RWPE2 (cell line): ENCODE results near the gene DNAH8.

Source experiments
- ATAC-seq: fragments of 200-7000 bp; cut with Tn5 transposase; 3 replicates; pipeline ENCODE4 v1.9.1; 2021; ENCODE audit warnings: low read depth
- DNase-seq: peaks from one replicate; pipeline ENCODE4 v3.0.0-alpha.2; 2020; ENCODE audit warnings: low spot score
- H3K27ac ChIP-seq: fragments of 450-650 bp; 2 replicates; pipeline ENCODE4 v1.5.1; 2017; ENCODE audit warnings: mild to moderate bottlenecking; ENCODE audit not compliant: poor library complexity, severe bottlenecking
- H3K27me3 ChIP-seq: fragments of 250-450 bp; sonication (Bioruptor Pico); 2 replicates; pipeline ENCODE4 v1.5.1; 2021; ENCODE audit warnings: mild to moderate bottlenecking, moderate library complexity; ENCODE audit not compliant: insufficient read depth, poor library complexity, severe bottlenecking
- H3K36me3 ChIP-seq: fragments of 250-450 bp; sonication (Bioruptor Pico); 2 replicates; pipeline ENCODE4 v1.5.1; 2020; ENCODE audit warnings: low read depth, mild to moderate bottlenecking, moderate library complexity
- H3K4me1 ChIP-seq: fragments of 250-450 bp; sonication (Bioruptor Pico); 2 replicates; pipeline ENCODE4 v1.5.1; 2021; ENCODE audit warnings: mild to moderate bottlenecking, moderate library complexity; ENCODE audit not compliant: insufficient read depth, poor library complexity, severe bottlenecking
- H3K4me3 ChIP-seq: fragments of 250-450 bp; sonication (Bioruptor Pico); 2 replicates; pipeline ENCODE4 v1.5.1; 2021; ENCODE audit warnings: mild to moderate bottlenecking, moderate library complexity; ENCODE audit not compliant: severe bottlenecking
- H3K9me3 ChIP-seq: fragments of 250-450 bp; sonication (Bioruptor Pico); 2 replicates; pipeline ENCODE4 v1.5.1; 2021; ENCODE audit warnings: mild to moderate bottlenecking, moderate library complexity; ENCODE audit not compliant: severe bottlenecking
- TF ChIP-seq, protein P1 (sequence below): fragments of 450-650 bp; IDR thresholded peaks from one replicate; pipeline ENCODE4 v1.5.1; 2017; ENCODE audit warnings: mild to moderate bottlenecking, moderate library complexity; ENCODE audit not compliant: poor library complexity, severe bottlenecking

The DNAH8 gene

DNA sequence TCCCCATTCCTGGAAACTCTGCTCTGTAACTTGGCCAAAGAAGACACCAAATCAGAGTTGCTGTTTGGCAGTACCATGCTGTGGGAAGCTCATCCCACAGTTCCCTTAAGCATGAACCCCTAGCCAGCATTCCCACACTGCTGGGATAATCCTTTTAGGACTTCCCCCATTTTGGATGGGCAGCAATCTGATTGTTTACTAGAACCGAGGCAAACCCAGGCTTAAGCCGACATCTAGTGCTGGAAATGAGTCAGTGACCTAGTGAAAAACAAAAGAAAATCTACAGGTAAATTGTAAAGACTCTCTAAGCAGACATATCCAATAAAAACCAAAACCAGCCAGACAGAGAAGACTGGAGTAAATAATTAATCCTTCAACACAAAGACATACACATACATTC lies 5.2 kb downstream of the DNAH8 start:
- no peaks in the 10 kb centered on the region for H3K9me3 ChIP-seq
- ATAC-seq (0 out of 3 replicates have a peak, but pooled peaks have one; percentile 12), DNase-seq (no peak)
- H3K4me3 ChIP-seq, result no peak overlapping the region
- no peak overlapping the region for H3K27ac ChIP-seq
- no peaks in the 10 kb centered on the region for H3K4me1 ChIP-seq
- H3K27me3 ChIP-seq, result no peaks in the 10 kb centered on the region
- TF ChIP-seq, protein P1, sequence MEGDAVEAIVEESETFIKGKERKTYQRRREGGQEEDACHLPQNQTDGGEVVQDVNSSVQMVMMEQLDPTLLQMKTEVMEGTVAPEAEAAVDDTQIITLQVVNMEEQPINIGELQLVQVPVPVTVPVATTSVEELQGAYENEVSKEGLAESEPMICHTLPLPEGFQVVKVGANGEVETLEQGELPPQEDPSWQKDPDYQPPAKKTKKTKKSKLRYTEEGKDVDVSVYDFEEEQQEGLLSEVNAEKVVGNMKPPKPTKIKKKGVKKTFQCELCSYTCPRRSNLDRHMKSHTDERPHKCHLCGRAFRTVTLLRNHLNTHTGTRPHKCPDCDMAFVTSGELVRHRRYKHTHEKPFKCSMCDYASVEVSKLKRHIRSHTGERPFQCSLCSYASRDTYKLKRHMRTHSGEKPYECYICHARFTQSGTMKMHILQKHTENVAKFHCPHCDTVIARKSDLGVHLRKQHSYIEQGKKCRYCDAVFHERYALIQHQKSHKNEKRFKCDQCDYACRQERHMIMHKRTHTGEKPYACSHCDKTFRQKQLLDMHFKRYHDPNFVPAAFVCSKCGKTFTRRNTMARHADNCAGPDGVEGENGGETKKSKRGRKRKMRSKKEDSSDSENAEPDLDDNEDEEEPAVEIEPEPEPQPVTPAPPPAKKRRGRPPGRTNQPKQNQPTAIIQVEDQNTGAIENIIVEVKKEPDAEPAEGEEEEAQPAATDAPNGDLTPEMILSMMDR, result peak; percentile 33
- no peaks in the 10 kb centered on the region for H3K36me3 ChIP-seq

GRCh38 chr6:38722038-38722437 lies 6.9 kb downstream of the DNAH8 start:
- H3K36me3 ChIP-seq, result no peaks in the 10 kb centered on the region
- no peak for ATAC-seq
- no peaks in the 10 kb centered on the region for H3K27me3 ChIP-seq
- no peak overlapping the region for H3K4me3 ChIP-seq
- DNase-seq, result no peak
- no peaks in the 10 kb centered on the region for H3K9me3 ChIP-seq
- H3K4me1 ChIP-seq, result no peaks in the 10 kb centered on the region
- TF ChIP-seq, protein P1, result no peak
- no peak overlapping the region for H3K27ac ChIP-seq

GRCh38 chr6:38722727-38723334 lies 7.7 kb downstream of the DNAH8 start:
- no peak overlapping the region for H3K27ac ChIP-seq
- H3K27me3 ChIP-seq, result no peaks in the 10 kb centered on the region
- H3K4me1 ChIP-seq, result no peaks in the 10 kb centered on the region
- no peaks in the 10 kb centered on the region for H3K36me3 ChIP-seq
- no peak overlapping the region for H3K4me3 ChIP-seq
- DNase-seq (no peak), ATAC-seq (no peak)
- H3K9me3 ChIP-seq, result no peaks in the 10 kb centered on the region
- TF ChIP-seq, protein P1, result no peak

DNA sequence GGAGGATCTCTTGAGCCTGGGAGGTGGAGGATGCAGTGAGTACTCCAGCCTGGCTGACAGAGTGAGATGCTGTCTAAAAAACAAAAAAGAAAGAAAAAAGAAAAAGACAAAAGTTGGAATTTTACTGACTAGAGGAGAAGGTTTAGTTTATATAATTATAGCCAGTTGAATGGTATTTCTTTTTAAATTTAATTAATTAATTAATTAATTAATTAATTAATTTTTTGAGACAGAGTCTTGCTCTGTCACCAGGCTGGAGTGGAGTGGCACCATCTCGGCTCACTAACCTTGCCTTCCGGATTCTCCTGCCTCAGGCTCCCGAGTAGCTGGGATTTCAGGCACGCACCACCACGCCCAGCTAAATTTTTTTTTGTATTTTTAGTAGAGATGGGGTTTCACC lies 8.7 kb downstream of the DNAH8 start:
- Histone ChIP-seq H3K36me3 (no peaks in the 10 kb centered on the region), H3K27ac (no peak overlapping the region), H3K9me3 (no peaks in the 10 kb centered on the region), H3K4me3 (no peak overlapping the region), H3K27me3 (no peaks in the 10 kb centered on the region), H3K4me1 (no peaks in the 10 kb centered on the region)
- DNase-seq (no peak), ATAC-seq (no peak)
- TF ChIP-seq, protein P1, result no peak

DNA sequence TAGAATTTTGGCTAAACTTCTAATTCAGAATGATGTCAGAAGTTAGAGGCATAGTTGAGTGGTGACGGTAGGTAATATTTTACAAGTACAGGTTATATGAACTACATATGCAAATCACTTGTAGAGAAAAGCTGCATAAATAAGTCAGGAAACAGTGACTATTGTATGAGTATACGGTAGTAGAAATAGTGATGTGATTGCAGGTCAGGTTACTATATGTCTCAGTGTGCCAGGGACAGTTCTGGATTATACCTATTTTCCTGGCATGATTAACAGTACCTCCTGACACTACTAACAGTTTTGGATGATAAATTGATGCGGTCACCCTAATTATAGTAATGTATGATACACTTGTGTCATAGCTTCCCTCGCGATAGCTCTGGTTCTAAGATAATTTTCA lies 9.2 kb downstream of the DNAH8 start:
- TF ChIP-seq, protein P1, result no peak
- Histone ChIP-seq H3K4me1 (no peaks in the 10 kb centered on the region), H3K4me3 (no peak overlapping the region), H3K9me3 (no peaks in the 10 kb centered on the region), H3K27me3 (no peaks in the 10 kb centered on the region), H3K27ac (no peak overlapping the region), H3K36me3 (no peaks in the 10 kb centered on the region)
- DNase-seq, result no peak
- ATAC-seq, result no peak; the same call in 2 of the 3 replicates
